AG10803 (cell line): Measurements from ENCODE around the gene B3GALNT2.
"Not testable (repeated sequence)": the region's sequence is repeated elsewhere in the genome, so short reads cannot be mapped to it uniquely, and the experiment has no call there.

Source experiments
- DNase-seq: peaks from one replicate; pipeline ENCODE4 v3.0.0; 2010; ENCODE audit warnings: low read depth
- H3K4me3 ChIP-seq: 2 replicates; pipeline ENCODE4 v1.5.1; 2011; ENCODE audit warnings: mild to moderate bottlenecking, low read length, control low read depth
- TF ChIP-seq, protein P1 (sequence below): conservative IDR thresholded peaks from 2 replicates; pipeline ENCODE4 v1.5.1; 2011; ENCODE audit warnings: mild to moderate bottlenecking, low read length, control low read depth, inconsistent platforms

The B3GALNT2 gene

DNA sequence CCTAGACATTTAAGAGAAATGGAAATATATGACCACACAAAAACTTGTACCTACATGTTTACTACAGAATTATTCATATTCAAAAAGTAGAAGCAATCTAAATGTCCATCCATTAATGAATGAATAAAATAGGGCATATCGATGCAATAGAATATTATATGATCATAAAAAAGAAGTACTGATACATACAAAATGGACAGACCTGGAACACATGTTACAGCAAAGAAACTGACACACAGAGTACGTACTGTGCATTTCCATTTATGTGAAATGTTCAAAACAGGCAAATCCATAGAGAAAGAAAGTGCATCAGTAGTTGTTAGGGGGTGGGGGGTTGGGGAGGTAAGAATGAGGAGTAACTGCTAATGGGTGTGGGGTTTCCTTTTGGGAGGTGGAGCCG lies 39.2 kb downstream of the B3GALNT2 start:
- H3K4me3 ChIP-seq, result no peak overlapping the region
- no peak for DNase-seq
- TF ChIP-seq, protein P1, sequence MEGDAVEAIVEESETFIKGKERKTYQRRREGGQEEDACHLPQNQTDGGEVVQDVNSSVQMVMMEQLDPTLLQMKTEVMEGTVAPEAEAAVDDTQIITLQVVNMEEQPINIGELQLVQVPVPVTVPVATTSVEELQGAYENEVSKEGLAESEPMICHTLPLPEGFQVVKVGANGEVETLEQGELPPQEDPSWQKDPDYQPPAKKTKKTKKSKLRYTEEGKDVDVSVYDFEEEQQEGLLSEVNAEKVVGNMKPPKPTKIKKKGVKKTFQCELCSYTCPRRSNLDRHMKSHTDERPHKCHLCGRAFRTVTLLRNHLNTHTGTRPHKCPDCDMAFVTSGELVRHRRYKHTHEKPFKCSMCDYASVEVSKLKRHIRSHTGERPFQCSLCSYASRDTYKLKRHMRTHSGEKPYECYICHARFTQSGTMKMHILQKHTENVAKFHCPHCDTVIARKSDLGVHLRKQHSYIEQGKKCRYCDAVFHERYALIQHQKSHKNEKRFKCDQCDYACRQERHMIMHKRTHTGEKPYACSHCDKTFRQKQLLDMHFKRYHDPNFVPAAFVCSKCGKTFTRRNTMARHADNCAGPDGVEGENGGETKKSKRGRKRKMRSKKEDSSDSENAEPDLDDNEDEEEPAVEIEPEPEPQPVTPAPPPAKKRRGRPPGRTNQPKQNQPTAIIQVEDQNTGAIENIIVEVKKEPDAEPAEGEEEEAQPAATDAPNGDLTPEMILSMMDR, result no peak

DNA sequence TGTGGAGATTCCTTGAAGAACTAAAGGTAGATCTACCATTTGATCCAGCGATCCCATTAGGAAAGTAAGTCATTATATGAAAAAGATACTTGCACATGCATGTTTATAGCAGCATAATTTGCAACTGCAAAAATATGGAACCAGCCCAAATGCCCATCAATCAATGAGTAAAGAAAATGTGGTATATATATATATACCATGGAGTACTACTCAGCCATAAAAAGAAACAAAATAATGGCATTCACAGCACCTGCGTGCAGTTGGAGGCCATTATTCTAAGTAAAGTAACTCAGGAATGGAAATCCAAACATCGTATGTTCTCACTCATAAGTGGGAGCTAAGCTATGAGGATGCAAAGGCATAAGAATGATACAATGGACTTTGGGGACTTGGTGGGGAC lies 41.4 kb downstream of the B3GALNT2 start:
- DNase-seq, H3K4me3 ChIP-seq: not testable (repeated sequence)

- no peak for DNase-seq
- H3K4me3 ChIP-seq, result no peak overlapping the region
- TF ChIP-seq, protein P1, result no peak
Observed at GRCh38 chr1:235461954-235462353, 42.3 kb downstream of the B3GALNT2 start.

DNA sequence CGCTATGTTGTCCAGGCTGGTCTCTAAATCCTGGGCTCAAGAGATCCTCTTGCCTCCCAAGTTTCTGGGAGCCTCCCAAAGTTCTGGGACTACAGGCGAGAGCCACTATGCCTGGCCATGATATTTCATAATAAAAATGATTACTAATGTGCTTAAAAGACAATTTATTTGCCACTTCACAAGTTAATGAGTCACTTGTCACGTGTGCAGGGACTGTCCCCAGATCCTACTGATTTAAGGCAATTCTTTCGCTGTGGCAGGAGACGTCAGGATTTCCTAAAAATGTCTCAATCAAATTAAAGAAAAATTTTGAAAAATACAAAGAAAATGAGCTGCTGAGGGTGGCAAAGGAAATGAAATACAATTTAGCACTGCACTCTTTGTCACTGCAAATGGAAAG lies 43.5 kb downstream of the B3GALNT2 start:
- TF ChIP-seq, protein P1, result no peak
- no peak overlapping the region for H3K4me3 ChIP-seq
- peak; percentile 11 for DNase-seq

DNA sequence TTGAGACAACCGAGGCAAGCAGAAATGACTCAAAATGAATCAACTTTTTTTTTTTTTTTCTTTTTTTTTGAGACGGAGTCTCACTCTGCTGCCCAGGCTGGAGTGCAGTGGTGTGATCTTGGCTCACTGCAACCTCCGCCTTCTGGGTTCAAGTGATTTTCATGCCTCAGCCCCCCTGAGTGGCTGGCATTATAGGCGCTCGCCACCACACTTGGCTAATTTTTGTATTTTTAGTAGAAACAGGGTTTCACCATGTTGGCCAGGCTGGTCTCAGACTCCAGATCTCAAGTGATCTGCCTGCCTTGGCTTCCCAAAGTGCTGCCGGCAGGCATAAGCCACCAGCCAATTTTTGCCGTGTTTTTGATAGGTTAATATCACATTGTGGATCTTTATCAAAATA lies 46.4 kb downstream of the B3GALNT2 start:
- DNase-seq, H3K4me3 ChIP-seq: not testable (repeated sequence)

DNA sequence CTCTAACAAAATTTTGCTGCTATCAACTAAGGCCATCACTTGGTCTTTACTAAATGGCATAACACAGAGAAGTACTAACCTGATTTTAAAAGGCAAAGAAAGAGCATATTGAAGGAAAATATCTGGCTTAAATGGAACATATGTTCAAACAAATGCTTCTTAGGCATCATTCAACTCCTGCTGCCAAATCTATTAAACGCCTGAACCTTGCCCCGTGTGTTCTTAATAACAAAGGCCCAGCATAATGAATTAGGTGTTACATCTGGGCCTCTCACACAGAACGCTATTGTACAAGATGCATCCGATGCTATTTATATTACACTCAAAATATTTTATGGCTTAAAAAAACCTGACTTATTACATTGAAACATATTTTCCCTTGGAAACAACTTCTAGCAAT lies 48.4 kb downstream of the B3GALNT2 start:
- TF ChIP-seq, protein P1, result no peak
- no peak overlapping the region for H3K4me3 ChIP-seq
- DNase-seq, result no peak

DNA sequence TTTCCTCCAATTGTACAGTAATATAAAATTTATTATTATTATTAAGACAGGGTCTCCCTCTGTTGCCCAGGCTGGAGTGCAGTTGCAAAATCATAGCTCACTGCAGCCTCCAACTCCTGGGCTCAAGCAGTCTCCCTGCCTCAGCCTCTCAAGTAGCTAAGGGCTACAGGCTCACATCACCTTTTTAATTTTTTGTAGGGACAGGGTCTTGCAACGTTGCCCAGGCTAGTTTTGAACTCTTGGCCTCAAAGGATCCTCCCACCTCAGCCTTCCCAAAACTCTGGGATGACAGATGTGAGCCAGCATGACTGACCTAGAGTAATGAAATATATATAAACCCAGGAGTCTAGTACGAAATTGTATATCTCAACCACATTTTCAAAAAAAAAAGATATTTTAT lies 49.2 kb downstream of the B3GALNT2 start:
- no peak overlapping the region for H3K4me3 ChIP-seq
- TF ChIP-seq, protein P1, result no peak
- no peak for DNase-seq

DNA sequence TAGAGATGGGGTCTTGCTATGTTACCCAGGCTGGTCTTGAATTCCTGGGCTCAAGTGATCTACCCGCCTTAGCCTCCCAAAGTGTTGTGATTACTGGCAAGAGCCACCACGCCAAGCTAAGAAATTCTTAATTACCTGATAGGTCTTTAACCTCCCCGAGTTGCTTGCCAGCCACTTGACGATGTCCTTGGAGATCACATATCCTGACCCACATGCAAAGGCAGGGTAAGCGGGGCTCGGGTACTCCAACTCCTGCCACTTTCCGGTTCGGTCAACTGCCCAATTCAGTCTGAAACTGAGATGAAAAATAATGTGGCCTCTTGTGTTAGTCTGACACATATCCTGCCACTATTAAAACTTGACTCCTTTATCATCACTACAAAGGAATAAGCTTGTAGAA lies 50.2 kb downstream of the B3GALNT2 start:
- DNase-seq, result no peak
- TF ChIP-seq, protein P1, result no peak
- H3K4me3 ChIP-seq, result no peak overlapping the region
